SK-N-MC (cell line): ENCODE data around the gene TMC2.

Source experiments
- EZH2 ChIP-seq: fragments of 200-600 bp; sonication (generic); IDR thresholded peaks from one replicate; pipeline ENCODE4 v1.6.1; 2017; ENCODE audit warnings: antibody characterized with exemption
- FOXP2 ChIP-seq: optimal IDR thresholded peaks from 2 replicates; pipeline ENCODE3; 2011; ENCODE audit warnings: mild to moderate bottlenecking, moderate library complexity; ENCODE audit not compliant: insufficient read depth; ENCODE audit errors: extremely low read length, control extremely low read depth
- POLR2AphosphoS5 ChIP-seq: IDR thresholded peaks from 2 replicates; pipeline ENCODE4 v1.6.1; 2012; ENCODE audit warnings: mild to moderate bottlenecking, low read depth, low read length, borderline replicate concordance

DNA sequence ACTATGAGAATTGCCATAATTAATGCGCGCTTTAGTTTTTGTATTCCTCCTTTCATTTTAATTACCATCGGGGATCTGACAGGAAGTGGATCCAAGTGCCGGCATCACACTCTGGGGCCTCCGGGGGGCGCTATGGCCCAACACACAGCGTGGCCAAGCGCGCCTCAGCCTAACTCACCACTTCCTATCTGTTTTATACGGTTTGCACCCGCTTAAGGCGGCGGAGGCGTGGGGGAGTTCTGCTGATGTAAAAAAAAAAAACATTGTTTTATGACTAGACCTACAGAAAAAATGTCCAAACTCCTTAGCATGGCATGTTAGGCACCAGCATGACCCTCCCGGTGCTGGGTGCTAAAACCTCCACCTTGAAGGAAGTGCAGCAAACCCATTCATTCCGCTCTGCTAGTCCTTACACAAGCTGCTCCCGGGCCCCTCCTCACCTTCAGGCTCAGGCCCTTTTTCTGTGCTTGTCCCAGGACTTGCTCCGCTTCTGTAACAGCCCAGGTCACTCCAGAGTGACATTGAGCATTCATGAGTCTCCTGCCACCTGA lies 151.7 kb downstream of the TMC2 start:
- TF ChIP-seq POLR2AphosphoS5 (no peak), EZH2 (no peak), FOXP2 (no peak)
